Mucosa of rectum (tissue), 2 donors: ENCODE data around the gene OSR1.
"Not testable (repeated sequence)": the region's sequence is repeated elsewhere in the genome, so short reads cannot be mapped to it uniquely, and the experiment has no call there.

Experiments used
- H3K27ac ChIP-seq, 2 donors: one replicate each; pipeline ENCODE4 v1.7.0; 2013; ENCODE audit warnings: inconsistent platforms in 2 of 2, low read depth in 2 of 2, low read length in 2 of 2
- H3K27me3 ChIP-seq, 2 donors: one replicate each; pipeline ENCODE4 v1.7.0; 2013; ENCODE audit warnings: low read length in 2 of 2; ENCODE audit not compliant: control insufficient read depth in 2 of 2, insufficient read depth in 2 of 2
- H3K36me3 ChIP-seq, 2 donors: one replicate each; pipeline ENCODE4 v1.7.0; 2013; ENCODE audit warnings: low read length in 2 of 2; ENCODE audit not compliant: control insufficient read depth in 2 of 2, insufficient read depth in 2 of 2
- H3K4me1 ChIP-seq, 2 donors: one replicate each; pipeline ENCODE4 v1.7.0; 2013; ENCODE audit warnings: low read length in 2 of 2, mild to moderate bottlenecking in 1 of 2; ENCODE audit not compliant: control insufficient read depth in 2 of 2, insufficient read depth in 2 of 2
- H3K4me3 ChIP-seq, 2 donors: one replicate each; pipeline ENCODE4 v1.7.0; 2013; ENCODE audit warnings: low read length in 2 of 2
- H3K9ac ChIP-seq, 2 donors: one replicate each; pipeline ENCODE4 v1.7.0; 2013; ENCODE audit warnings: low read length in 2 of 2, low read depth in 1 of 2, mild to moderate bottlenecking in 1 of 2
- H3K9me3 ChIP-seq, 2 donors: one replicate each; pipeline ENCODE4 v1.7.0; 2013; ENCODE audit warnings: low read length in 2 of 2; ENCODE audit not compliant: control insufficient read depth in 2 of 2
- donor health status: healthy.
- donor health status: Normal muscosa, but diverticular disease.

OSR1 gene

GRCh38 chr2:19319064-19319463 lies 39.4 kb downstream of the OSR1 start:
- no peak overlapping the region for H3K27ac ChIP-seq
- no peak overlapping the region for H3K4me3 ChIP-seq
- H3K4me1 ChIP-seq, result no peaks in the 10 kb centered on the region
- no peaks in the 10 kb centered on the region for H3K27me3 ChIP-seq
- H3K36me3 ChIP-seq, result no peaks in the 10 kb centered on the region
- no peak overlapping the region for H3K9ac ChIP-seq
- no peaks in the 10 kb centered on the region for H3K9me3 ChIP-seq

DNA sequence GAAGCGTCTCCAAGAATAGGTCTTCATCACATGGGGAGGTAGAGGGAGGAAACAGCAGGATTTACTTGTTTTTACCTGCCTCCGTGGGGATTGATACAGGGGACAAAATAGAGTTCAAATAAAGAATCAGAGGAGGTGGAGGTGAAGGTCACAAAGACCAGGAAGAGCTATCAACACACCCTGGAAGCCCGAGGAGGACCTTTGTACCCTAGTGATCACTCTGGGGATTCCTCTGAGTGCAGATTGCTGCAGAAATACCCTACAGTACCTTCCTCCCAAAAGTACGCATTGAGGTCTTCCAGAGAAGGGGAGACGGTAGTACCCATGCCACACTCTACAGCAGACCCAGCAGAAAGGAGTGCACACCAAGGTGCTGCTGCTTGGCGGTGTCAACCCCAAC lies 44.9 kb downstream of the OSR1 start:
- no peaks in the 10 kb centered on the region for H3K9me3 ChIP-seq
- no peaks in the 10 kb centered on the region for H3K27me3 ChIP-seq
- H3K27ac ChIP-seq, result no peak overlapping the region
- no peaks in the 10 kb centered on the region for H3K4me1 ChIP-seq
- no peaks in the 10 kb centered on the region for H3K36me3 ChIP-seq
- H3K4me3 ChIP-seq, result no peak overlapping the region
- no peak overlapping the region for H3K9ac ChIP-seq

- H3K27me3 ChIP-seq, result no peaks in the 10 kb centered on the region
- no peaks in the 10 kb centered on the region for H3K4me1 ChIP-seq
- no peak overlapping the region for H3K27ac ChIP-seq
- no peaks in the 10 kb centered on the region for H3K36me3 ChIP-seq
- no peak overlapping the region for H3K9ac ChIP-seq
- H3K4me3 ChIP-seq, result no peak overlapping the region
- H3K9me3 ChIP-seq, result no peaks in the 10 kb centered on the region
Measured at GRCh38 chr2:19312949-19313348, 45.5 kb downstream of the OSR1 start.

DNA sequence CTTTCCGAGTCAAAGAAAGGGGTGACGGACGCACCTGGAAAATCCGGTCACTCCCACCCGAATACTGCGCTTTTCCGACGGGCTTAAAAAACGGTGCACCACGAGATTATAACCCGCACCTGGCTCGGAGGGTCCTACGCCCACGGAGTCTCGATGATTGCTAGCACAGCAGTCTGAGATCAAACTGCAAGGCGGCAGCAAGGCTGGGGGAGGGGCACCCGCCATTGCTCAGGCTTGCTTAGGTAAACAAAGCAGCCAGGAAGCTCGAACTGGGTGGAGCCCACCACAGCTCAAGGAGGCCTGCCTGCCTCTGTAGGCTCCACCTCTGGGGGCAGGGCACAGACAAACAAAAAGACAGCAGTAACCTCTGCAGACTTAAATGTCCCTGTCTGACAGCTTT lies 52.4 kb downstream of the OSR1 start:
- not testable (repeated sequence) for H3K36me3 ChIP-seq, H3K4me3 ChIP-seq, H3K27me3 ChIP-seq, H3K27ac ChIP-seq, H3K9ac ChIP-seq, H3K9me3 ChIP-seq, H3K4me1 ChIP-seq

DNA sequence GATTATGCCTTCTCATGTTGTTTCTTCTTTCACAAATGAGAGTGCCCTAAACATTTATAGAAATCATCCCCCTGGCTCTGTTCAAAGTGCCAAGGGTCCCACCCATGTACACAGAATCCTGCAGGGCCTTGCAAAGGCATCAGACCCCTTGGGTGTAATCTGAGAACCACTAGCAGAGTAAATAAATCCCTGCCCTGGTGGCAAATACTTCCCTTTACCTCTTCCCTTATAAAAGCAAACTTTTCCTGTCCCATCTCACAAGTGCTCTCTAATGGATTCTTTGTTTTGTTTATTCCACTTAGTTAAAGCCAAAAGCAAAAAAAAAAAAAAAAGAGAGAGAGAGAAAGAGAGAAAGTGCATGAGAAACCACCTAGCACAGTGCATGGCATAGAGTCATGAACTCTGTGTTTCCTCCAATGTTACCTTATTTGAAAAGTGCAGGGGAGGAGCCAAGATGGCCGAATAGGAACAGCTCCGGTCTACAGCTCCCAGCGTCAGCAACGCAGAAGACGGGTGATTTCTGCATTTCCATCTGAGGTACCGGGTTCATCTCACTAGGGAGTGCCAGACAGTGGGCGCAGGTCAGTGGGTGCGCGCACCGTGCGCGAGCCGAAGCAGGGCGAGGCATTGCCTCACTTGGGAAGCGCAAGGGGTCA lies 52.9 kb downstream of the OSR1 start:
- H3K9ac ChIP-seq, H3K36me3 ChIP-seq, H3K9me3 ChIP-seq, H3K4me3 ChIP-seq, H3K27me3 ChIP-seq, H3K27ac ChIP-seq, H3K4me1 ChIP-seq: not testable (repeated sequence)

GRCh38 chr2:19301706-19302105 lies 56.7 kb downstream of the OSR1 start:
- Histone ChIP-seq H3K27ac (no peak overlapping the region), H3K4me1 (no peaks in the 10 kb centered on the region), H3K4me3 (no peak overlapping the region), H3K9me3 (no peaks in the 10 kb centered on the region), H3K9ac (no peak overlapping the region), H3K36me3 (no peaks in the 10 kb centered on the region), H3K27me3 (no peaks in the 10 kb centered on the region)
